Measurements from ENCODE around the gene ZSWIM5.

DNA sequence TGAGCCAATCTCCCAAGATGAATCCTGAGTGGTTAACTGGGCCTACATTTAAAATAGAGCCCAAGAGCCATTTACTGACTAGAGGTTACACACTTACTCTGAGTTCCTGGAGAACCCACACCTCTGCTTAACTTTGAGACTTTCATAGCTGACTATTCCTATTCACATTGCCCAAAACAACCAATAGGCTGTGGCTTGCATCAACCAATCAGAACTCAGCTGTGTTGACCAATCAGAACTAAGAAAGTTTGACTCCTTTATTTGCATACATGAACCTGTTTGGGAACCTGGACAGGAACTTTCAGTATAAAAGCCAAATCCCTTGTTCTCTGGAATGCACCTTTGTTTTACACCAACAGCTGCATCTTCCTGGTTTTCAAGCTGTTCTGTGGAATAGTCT, 9.5 kb downstream of the ZSWIM5 start:
- TF ChIP-seq POLR2AphosphoS5 (IDR thresholded peaks at IDR 0.05; ENCODE audit: low read depth, low read length) (no peak), TAF1 (IDR thresholded peaks at IDR 0.05; ENCODE audit: borderline replicate concordance, insufficient read depth, low read length) (no peak), SIN3A (IDR thresholded peaks at IDR 0.05; ENCODE audit: borderline replicate concordance, insufficient read depth, low read length) (no peak), FOXP2 (optimal IDR thresholded peaks at IDR 0.05; ENCODE audit: borderline replicate concordance, extremely low read depth, extremely low read length, insufficient read depth) (no peak)
- TF ChIP-seq, protein P1, sequence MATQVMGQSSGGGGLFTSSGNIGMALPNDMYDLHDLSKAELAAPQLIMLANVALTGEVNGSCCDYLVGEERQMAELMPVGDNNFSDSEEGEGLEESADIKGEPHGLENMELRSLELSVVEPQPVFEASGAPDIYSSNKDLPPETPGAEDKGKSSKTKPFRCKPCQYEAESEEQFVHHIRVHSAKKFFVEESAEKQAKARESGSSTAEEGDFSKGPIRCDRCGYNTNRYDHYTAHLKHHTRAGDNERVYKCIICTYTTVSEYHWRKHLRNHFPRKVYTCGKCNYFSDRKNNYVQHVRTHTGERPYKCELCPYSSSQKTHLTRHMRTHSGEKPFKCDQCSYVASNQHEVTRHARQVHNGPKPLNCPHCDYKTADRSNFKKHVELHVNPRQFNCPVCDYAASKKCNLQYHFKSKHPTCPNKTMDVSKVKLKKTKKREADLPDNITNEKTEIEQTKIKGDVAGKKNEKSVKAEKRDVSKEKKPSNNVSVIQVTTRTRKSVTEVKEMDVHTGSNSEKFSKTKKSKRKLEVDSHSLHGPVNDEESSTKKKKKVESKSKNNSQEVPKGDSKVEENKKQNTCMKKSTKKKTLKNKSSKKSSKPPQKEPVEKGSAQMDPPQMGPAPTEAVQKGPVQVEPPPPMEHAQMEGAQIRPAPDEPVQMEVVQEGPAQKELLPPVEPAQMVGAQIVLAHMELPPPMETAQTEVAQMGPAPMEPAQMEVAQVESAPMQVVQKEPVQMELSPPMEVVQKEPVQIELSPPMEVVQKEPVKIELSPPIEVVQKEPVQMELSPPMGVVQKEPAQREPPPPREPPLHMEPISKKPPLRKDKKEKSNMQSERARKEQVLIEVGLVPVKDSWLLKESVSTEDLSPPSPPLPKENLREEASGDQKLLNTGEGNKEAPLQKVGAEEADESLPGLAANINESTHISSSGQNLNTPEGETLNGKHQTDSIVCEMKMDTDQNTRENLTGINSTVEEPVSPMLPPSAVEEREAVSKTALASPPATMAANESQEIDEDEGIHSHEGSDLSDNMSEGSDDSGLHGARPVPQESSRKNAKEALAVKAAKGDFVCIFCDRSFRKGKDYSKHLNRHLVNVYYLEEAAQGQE (IDR thresholded peaks at IDR 0.05; ENCODE audit: insufficient read depth in 1 of 2, low read depth in 2 of 2, low read length in 2 of 2) = no peak

All from PFSK-1 (cell line).